CD4-positive, alpha-beta T cell treated with Interleukin-1 beta for 1 hour (primary cell): Measurements from ENCODE around the gene ZNF462.

ENCODE experiments used
- DNase-seq, 2 donors: peaks; one replicate each; pipeline ENCODE4 v3.0.0-alpha.2; 2020 to 2022

ZNF462 gene

DNA sequence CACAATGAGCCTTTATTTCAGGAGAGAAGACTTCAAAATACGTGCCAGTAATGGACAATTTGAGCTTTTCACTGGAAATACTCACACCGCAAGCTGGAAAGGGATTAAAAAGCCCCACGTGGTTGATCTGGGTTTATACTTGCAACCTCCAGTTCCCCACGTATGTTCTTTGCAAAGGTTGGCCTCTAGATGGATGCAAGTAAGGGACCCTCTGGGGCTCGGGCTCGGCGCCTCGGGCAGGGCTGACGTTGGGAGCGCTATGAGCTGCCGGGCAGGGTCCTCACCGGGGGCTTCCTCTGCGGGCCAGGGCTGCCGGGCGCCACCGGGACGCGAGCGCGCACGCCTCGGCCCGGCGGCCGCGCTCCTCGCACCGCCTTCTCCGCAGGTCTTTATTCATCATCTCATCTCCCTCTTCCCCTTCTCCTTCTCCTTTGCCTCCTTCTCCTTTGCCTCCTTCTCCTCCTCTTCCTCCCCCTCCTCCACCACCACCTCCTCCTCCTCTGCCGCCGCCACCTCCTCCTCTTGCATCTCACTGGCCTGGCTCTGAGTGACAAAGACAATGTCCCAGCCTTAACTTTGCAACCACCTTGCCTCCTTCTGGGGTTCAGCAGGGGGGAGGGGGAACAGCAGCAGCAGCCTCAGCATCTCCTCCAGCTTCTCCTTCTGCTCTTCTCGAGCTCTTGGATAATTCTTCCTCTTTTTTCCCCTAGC is 701 bp upstream of the ZNF462 start:
- DNase-seq: no peak

GRCh38 chr9:106864373-106865143 is 1.6 kb downstream of the ZNF462 start:
- DNase-seq: no peak

DNA sequence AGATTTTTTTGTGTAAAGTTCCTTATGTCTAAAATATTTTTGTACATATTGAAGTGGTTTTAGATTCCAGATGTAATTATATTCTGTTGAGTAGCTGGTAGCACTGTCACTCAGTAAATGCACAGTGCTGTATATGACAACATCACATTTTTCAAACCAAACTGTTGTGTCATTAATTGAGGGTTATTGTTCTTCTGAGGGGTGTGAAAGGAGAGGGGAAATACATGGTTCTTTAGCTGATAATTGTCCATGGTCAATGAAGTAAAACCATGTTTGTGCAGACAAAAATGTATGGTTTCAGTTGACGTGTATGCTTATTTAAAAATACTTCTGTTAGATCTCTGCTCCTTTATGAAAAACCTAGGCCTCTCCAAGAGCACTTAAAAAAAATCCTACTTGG is 3.3 kb downstream of the ZNF462 start:
- DNase-seq: no peak

DNA sequence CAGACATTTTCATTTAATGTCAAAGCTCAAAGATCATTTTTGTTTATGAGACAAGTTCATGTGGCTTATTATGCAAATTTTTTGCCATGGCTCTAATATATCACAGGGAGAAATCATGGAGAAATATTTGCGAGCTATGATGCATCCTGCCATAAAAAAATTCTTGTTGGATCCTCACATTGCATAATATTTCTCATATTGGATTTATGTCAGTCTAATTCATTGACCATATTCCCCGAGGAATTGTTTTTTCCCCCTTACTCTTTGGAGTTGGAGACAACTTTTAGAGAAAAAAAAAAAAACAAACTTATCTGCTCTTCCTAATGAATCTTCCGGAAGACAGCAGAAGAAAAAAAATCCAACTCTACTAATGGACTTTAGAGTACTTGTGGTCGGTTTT is 4.3 kb downstream of the ZNF462 start:
- no peak for DNase-seq

DNA sequence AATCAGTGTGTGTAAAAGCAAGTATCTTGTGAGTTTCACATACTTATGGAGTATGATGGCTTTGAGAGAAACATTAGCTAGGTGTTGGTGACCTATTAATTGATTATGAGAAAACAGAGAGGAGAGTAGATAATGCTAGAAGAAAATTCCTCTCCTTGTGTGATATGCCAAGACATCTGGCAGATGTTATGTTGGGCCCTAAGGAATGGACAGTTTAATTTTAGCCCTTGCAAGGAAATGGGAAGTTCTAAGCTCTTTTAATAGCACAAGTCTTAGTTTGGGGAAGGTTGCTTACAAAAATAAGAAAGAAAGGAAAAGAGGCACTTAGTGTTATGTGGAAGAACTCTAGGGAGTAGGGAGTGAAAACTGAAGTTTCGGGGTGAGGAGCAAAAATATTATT is 5.1 kb downstream of the ZNF462 start:
- DNase-seq: no peak

- no peak for DNase-seq
Measured at GRCh38 chr9:106868565-106868964, 5.6 kb downstream of the ZNF462 start.

DNA sequence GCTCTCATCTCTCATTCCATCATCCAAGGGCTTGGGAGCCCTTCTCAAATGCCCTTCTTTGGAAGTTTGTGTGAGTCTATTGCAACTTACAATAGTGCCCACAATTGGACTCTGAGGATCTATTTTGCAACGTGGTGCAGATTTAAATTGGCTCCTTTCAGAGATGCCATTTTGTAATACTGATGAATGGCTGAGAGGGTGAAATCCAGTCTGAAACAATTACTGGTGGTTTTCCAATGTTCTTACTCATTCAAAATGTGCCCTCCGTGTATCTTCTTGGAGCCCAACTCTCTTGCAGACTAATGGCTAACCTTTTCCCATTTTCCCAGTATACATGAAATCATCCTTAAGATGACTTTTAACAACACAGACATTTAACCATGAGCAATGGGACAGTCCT is 6.1 kb downstream of the ZNF462 start:
- no peak for DNase-seq

- no peak for DNase-seq
Measured at GRCh38 chr9:106869458-106869857, 6.5 kb downstream of the ZNF462 start.

GRCh38 chr9:106872641-106873040 is 9.7 kb downstream of the ZNF462 start:
- no peak for DNase-seq

DNA sequence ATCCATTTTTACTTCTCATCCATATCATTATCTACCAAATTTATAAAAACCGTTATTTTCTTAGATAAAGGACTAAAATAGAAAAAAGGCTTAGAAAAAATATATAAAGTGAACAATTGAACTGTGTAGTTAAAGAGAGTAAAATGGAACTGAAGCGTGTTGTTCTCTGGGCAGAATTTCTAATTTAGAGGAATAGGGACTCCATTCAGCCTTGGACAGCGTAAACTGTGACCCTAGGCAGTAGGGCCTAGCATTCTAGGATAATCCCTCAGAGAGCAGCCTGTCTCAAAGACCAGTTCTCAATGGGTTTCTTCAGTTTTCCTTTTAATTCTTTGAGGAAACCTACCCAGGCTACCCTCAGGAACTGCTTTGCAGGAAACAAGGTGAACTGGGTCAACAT is 11.1 kb downstream of the ZNF462 start:
- no peak for DNase-seq

GRCh38 chr9:106874652-106875051 is 11.7 kb downstream of the ZNF462 start:
- DNase-seq: no peak

GRCh38 chr9:106875529-106875928 is 12.6 kb downstream of the ZNF462 start:
- no peak for DNase-seq

DNA sequence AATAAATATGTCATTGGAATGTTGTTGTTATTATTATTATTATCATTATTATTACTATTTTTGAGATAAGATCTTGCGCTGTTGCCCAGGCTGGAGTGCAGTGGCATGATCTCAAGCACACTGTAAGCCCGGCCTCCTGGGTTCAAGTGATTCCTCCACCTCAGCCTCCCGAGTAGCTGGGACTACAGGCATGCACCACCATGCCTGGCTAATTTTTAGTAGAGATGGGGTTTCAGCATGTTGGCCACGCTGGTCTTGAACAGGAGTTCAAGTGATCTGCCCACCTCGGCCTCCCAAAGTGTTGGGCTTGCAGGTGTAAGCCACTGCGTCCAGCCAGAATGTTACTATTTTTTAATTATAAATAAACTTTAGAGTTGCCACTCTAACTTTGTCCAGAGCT is 14.4 kb downstream of the ZNF462 start:
- DNase-seq: no peak

- no peak for DNase-seq
Measured at GRCh38 chr9:106878081-106878837, 15.3 kb downstream of the ZNF462 start.

- DNase-seq: no peak
Measured at GRCh38 chr9:106878934-106879333, 16.0 kb downstream of the ZNF462 start.

DNA sequence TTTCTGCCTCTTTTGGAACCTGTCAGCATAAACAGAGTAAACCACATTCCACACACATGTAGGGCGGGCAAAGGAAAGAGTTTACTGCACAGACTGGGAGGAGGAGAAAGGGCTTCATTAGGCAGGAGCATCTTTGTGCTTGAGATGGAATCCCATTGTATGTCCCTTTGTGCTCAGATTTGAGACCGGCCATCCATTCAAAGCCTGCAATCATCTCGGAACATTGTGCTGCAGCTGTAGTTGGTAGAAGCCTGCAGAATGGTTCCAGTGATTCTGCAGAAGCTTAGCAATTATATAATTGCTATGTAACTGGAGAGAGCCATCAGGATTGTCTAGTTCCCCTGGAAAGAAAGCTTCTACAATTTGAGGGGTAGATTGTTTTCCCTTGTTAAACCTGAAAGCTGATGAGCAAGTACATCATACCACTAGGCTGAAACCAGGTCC is 16.5 kb downstream of the ZNF462 start:
- no peak for DNase-seq

GRCh38 chr9:106880081-106880480 is 17.1 kb downstream of the ZNF462 start:
- DNase-seq: no peak

DNA sequence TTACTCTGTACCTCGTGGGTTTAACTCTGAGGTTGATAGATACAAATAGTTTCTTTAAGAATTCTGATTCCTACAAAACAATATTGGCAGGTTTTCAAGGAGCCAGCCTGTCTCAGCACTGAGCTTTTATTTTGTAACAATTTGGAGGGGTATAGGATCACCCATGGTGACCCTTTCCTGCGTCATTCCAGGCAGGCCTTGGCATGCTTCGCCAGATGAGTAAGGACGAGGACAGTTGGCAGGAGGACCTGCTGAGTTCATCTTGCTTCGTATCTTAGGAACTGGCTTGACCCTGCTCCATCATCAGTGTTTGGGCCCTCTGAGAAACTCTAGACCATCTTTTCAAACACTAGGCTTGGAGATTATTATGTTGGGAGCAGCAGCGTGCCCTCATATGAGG is 17.9 kb downstream of the ZNF462 start:
- DNase-seq: no peak

DNA sequence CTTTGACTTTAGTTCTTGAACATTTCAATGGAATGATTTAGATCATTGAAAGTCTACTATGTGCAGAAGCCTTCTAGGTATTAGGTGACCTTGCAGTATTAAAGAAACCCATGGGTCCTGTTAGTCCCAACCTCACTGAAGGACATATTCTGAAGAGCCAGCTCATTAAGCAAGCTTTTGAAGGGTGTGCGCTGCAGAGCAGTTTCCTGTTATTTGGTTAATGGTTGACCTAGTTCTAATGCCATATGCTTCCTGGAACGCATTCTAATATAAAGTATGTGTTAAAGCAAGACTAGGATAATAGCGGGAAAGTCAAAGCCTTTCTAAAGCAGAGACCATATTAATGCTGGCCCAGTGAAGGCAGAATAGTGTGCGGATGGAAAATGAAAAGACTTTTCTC is 20.1 kb downstream of the ZNF462 start:
- no peak for DNase-seq

- no peak for DNase-seq
Measured at GRCh38 chr9:106883626-106884190, 20.7 kb downstream of the ZNF462 start.

DNA sequence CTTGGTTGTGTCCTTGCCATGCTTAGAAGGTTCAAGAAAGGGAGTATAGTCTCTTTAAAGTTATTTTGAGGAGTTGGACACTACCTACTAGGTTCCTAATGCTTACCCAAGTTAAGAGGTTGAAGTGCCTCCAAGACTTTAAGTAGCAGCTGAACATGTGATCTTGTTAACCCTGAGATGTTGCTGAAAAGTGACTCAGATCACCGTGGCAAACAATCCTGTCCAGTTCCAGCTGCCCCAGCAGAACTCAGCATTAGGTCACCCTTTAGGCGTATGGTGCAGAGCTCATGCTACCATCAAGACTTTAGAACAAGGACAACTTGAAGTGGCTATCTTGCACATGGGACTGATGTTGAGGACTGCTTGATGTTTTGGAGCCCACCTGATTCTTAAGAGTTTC is 22.5 kb downstream of the ZNF462 start:
- no peak for DNase-seq

GRCh38 chr9:106886111-106887046 is 23.4 kb downstream of the ZNF462 start:
- DNase-seq: no peak
